ENCODE results near the gene MADCAM1.

DNA sequence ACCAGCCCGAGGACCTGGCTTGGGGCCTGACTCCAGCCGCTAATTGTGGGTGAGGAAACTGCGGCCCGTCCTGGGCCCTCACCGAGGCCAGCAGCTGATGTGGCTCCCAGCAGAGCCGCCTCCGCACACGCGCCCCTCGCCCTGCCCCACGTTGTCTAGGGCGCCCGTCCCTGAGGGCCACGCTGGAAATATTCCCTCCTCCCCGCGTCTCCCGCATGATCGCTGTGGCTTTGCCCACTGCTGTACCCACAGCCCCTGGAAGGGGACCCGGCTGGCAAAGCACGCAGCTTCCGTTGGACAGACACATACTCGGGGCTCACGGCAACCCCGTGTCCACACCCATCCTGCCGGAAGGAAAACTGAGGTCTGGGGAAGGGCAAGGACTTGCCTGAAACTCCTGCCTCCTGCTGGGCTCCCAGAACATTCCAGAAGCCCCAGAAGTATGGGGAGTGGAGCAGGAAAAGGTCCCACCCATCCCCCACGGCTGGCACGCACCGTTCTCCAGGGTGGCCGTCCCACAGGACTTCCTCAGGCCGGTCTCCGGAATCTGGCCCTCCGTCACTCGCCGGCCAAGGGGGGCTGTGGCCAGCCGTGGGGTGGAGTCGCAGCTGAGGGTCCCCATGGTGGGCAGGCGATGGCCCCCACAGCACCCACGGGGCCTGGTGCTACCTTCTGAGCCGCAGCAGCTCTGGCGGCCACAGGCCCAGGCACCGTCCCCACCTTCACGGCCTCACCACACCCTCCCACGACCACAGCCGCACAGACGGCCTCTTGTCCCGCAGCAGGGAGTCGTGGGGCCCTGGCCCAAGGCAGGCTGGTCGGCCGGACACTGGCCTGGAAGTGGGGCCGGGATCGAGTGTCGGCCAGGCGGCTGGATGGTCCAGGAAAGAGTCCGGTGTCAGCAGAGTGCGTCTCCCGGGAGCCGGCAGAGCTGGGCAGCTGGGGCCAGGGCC is 21.9 kb upstream of the MADCAM1 start:
- no peak for TF ChIP-seq EZH2 (optimal IDR thresholded peaks at IDR 0.05; ENCODE audit: low read depth, low read length)
- TF ChIP-seq, protein P1, sequence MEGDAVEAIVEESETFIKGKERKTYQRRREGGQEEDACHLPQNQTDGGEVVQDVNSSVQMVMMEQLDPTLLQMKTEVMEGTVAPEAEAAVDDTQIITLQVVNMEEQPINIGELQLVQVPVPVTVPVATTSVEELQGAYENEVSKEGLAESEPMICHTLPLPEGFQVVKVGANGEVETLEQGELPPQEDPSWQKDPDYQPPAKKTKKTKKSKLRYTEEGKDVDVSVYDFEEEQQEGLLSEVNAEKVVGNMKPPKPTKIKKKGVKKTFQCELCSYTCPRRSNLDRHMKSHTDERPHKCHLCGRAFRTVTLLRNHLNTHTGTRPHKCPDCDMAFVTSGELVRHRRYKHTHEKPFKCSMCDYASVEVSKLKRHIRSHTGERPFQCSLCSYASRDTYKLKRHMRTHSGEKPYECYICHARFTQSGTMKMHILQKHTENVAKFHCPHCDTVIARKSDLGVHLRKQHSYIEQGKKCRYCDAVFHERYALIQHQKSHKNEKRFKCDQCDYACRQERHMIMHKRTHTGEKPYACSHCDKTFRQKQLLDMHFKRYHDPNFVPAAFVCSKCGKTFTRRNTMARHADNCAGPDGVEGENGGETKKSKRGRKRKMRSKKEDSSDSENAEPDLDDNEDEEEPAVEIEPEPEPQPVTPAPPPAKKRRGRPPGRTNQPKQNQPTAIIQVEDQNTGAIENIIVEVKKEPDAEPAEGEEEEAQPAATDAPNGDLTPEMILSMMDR (IDR thresholded peaks at IDR 0.05; ENCODE audit: low read length): no peak
